H1 (cell line): ENCODE data around the gene LTC4S. TPM values are rescaled to one million over a fixed set of nuclear protein-coding genes. Genes with fewer than 3 reads are reported as not detected.
A peak's percentile ranks its signal among the peaks of the same experiment; 100 is the strongest.

Experiments used
- ASH2L ChIP-seq: fragments of 200-600, 300-600 bp; sonication (generic); IDR thresholded peaks from one replicate; pipeline ENCODE4 v1.7.1; 2017; ENCODE audit warnings: low read length
- BRCA1 ChIP-seq: IDR thresholded peaks from 2 replicates; pipeline ENCODE4 v1.6.1; 2012; ENCODE audit warnings: low read depth, low read length, improper control_type of control experiment
- CEBPB ChIP-seq: IDR thresholded peaks from 2 replicates; pipeline ENCODE4 v1.6.1; 2012; ENCODE audit warnings: low read depth, low read length
- CHD1 ChIP-seq: IDR thresholded peaks from 2 replicates; pipeline ENCODE4 v1.6.1; 2012; ENCODE audit warnings: low read depth, low read length, improper control_type of control experiment
- EZH2 ChIP-seq: fragments of 200-600 bp; sonication (generic); IDR thresholded peaks from 2 replicates; pipeline ENCODE4 v1.7.1; 2012; ENCODE audit warnings: low read depth, mild to moderate bottlenecking, moderate library complexity, low read length, inconsistent platforms; ENCODE audit not compliant: severe bottlenecking
- JUN ChIP-seq: IDR thresholded peaks from 2 replicates; pipeline ENCODE4 v1.6.1; 2011; ENCODE audit warnings: low read depth, mild to moderate bottlenecking, improper control_type of control experiment, low read length
- MAFK ChIP-seq: IDR thresholded peaks from 2 replicates; pipeline ENCODE4 v1.6.1; 2012; ENCODE audit warnings: low read depth, mild to moderate bottlenecking, improper control_type of control experiment, low read length
- NRF1 ChIP-seq: IDR thresholded peaks from 2 replicates; pipeline ENCODE4 v1.6.1; 2011; ENCODE audit warnings: mild to moderate bottlenecking, low read depth, low read length, improper control_type of control experiment
- RAD21 ChIP-seq, 2 experiments: IDR thresholded peaks in 1 of 2; conservative IDR thresholded peaks in 1 of 2; 2 replicates each; pipeline ENCODE4 v1.6.1; 2011; ENCODE audit warnings: low read depth in 2 of 2, low read length in 2 of 2, improper control_type of control experiment in 1 of 2, inconsistent platforms in 1 of 2, mild to moderate bottlenecking in 1 of 2, moderate library complexity in 1 of 2
- RNF2 ChIP-seq: fragments of 200-900, 300-1000 bp; sonication (generic); IDR thresholded peaks from 2 replicates; pipeline ENCODE4 v1.7.1; 2016; ENCODE audit warnings: borderline replicate concordance, low read depth, mild to moderate bottlenecking, antibody characterized with exemption, low read length; ENCODE audit not compliant: poor library complexity, severe bottlenecking; ENCODE audit errors: missing control alignments
- RXRA ChIP-seq: IDR thresholded peaks from 2 replicates; pipeline ENCODE4 v1.6.1; 2011; ENCODE audit warnings: low read depth, mild to moderate bottlenecking, low read length, moderate library complexity; ENCODE audit not compliant: insufficient read depth
- SAP30 ChIP-seq: fragments of 300-600 bp; sonication (generic); IDR thresholded peaks from 2 replicates; pipeline ENCODE4 v1.7.1; 2012; ENCODE audit warnings: low read length, moderate library complexity, mild to moderate bottlenecking, inconsistent platforms; ENCODE audit not compliant: insufficient read depth, insufficient replicate concordance
- SIX5 ChIP-seq: IDR thresholded peaks from 2 replicates; pipeline ENCODE4 v1.6.1; 2011; ENCODE audit warnings: mild to moderate bottlenecking, low read depth, low read length
- TBP ChIP-seq: IDR thresholded peaks from 2 replicates; pipeline ENCODE4 v1.6.1; 2011; ENCODE audit warnings: low read depth, low read length, improper control_type of control experiment
- TEAD4 ChIP-seq: IDR thresholded peaks from 2 replicates; pipeline ENCODE4 v1.6.1; 2012; ENCODE audit warnings: low read depth, low read length, inconsistent platforms, mixed read lengths
- polyA plus RNA-seq, 7 experiments: library from polyadenylated mRNA; depleted of rRNA in 3 of 7; stranded (reverse) in 5 of 7; unstranded in 2 of 7; fragments of >200 nt in 5 of 7; fragments of 200-250 nt in 2 of 7; gene quantifications; 1 replicate in 5 of 7; 2 replicates in 1 of 7; 4 replicates in 1 of 7; pipeline versions ENCODE4 v1.2.1 to v1.2.3, GENCODE V29; 2011 to 2013; ENCODE audit warnings: missing spikeins in 2 of 7, mixed read lengths in 2 of 7
- total RNA-seq: library from RNA; stranded (reverse); fragmentation: NEBNext Ultra II Directional; extraction: Animal tissue kit (Norgen Biotek cat#: 25700); gene quantifications from 2 replicates; pipeline ENCODE4 v1.2.1, GENCODE V29; 2021
- TF ChIP-seq, protein P1 (sequence below): IDR thresholded peaks from 2 replicates; pipeline ENCODE4 v1.6.1; 2012; ENCODE audit warnings: inconsistent platforms
- TF ChIP-seq, protein P2 (sequence below), 3 experiments: IDR thresholded peaks; 1 replicate in 2 of 3; 2 replicates in 1 of 3; pipeline versions ENCODE4 v1.5.1 to v1.6.1; 2011; ENCODE audit warnings: low read length in 3 of 3, mild to moderate bottlenecking in 3 of 3, inconsistent platforms in 2 of 3, low read depth in 1 of 3, moderate library complexity in 1 of 3; ENCODE audit not compliant: insufficient read depth in 1 of 3; ENCODE audit errors: control extremely low read depth in 1 of 3
- TF ChIP-seq, protein P3 (sequence below): IDR thresholded peaks from 2 replicates; pipeline ENCODE4 v1.6.1; 2012; ENCODE audit warnings: low read length, inconsistent platforms

LTC4S gene
- total and polyA plus RNA-seq, 2 of the 8 experiments (the other 6 are each of a cell fraction or from before 2014, with no cell fraction given) = 2.2 to 3.7 TPM

DNA sequence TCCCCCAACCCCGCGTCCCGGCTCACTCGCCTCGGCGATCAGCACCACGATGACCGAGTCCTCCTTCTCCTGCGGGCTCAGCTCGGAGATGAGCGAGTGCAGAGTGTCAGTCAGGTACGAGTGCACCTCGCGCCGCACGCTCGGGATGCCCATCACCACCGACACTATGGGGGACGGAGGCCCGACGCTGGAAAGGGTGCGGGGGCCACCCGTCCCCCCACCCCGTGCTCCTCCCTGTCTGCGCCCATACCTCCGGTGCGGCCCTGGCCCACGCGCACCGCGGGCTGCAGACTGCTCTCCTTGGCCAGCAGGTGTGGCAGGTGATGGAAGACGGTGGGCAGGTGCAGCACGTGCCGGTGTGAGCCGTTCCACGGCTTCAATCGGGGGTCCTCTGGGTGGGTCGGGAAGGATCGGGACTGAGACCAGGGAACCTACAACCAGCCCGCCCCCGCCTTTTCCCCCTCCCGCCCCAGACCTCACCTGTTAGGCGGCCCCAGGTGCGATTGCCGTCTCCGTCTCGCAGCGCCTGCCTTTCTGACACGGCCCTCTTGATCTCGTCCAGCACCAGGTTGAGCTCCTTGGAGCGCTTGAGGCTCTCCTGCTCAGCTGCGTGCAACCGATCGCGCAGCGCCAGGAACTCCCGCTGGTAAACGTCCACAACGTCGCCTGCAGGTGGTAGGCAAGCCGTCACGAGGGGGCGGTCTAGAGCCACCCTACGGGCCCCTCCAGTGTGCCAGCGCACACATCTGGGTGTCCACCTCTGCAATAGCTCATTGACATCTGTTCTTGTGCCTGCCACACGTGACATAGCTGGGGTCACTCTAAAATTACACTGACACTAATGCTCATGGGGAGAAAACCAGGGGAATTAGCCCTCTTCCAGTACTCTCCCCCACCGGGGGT, 7.8 kb downstream of the LTC4S start (continued):
- peak; percentile 73 to 82 for TF ChIP-seq RAD21 (IDR thresholded peaks at IDR 0.05 in 1 of 2, conservative IDR thresholded peaks at IDR 0.05 in 1 of 2; ENCODE audit: low read depth in 2 of 2, low read length in 2 of 2)
- no peak for TF ChIP-seq SIX5
- TF ChIP-seq CHD1 = no peak
- TF ChIP-seq, protein P1, sequence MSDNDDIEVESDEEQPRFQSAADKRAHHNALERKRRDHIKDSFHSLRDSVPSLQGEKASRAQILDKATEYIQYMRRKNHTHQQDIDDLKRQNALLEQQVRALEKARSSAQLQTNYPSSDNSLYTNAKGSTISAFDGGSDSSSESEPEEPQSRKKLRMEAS = peak; percentile 48; the same call in 1 of the 2 replicates
- TF ChIP-seq RNF2 = no peak
- no peak for TF ChIP-seq BRCA1
- TF ChIP-seq SAP30 = no peak
- no peak for TF ChIP-seq TEAD4
- TF ChIP-seq TBP = no peak
- TF ChIP-seq, protein P2, sequence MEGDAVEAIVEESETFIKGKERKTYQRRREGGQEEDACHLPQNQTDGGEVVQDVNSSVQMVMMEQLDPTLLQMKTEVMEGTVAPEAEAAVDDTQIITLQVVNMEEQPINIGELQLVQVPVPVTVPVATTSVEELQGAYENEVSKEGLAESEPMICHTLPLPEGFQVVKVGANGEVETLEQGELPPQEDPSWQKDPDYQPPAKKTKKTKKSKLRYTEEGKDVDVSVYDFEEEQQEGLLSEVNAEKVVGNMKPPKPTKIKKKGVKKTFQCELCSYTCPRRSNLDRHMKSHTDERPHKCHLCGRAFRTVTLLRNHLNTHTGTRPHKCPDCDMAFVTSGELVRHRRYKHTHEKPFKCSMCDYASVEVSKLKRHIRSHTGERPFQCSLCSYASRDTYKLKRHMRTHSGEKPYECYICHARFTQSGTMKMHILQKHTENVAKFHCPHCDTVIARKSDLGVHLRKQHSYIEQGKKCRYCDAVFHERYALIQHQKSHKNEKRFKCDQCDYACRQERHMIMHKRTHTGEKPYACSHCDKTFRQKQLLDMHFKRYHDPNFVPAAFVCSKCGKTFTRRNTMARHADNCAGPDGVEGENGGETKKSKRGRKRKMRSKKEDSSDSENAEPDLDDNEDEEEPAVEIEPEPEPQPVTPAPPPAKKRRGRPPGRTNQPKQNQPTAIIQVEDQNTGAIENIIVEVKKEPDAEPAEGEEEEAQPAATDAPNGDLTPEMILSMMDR (IDR thresholded peaks at IDR 0.05; ENCODE audit: control extremely low read depth in 1 of 3, insufficient read depth in 1 of 3, low read depth in 1 of 3, low read length in 3 of 3) = peak in 2 of 3 experiments; percentile 79 to 90; a peak in 3 of 4 replicates
- no peak for TF ChIP-seq NRF1
- TF ChIP-seq JUN = no peak
- no peak for TF ChIP-seq RXRA
- no peak for TF ChIP-seq MAFK
- TF ChIP-seq, protein P3, sequence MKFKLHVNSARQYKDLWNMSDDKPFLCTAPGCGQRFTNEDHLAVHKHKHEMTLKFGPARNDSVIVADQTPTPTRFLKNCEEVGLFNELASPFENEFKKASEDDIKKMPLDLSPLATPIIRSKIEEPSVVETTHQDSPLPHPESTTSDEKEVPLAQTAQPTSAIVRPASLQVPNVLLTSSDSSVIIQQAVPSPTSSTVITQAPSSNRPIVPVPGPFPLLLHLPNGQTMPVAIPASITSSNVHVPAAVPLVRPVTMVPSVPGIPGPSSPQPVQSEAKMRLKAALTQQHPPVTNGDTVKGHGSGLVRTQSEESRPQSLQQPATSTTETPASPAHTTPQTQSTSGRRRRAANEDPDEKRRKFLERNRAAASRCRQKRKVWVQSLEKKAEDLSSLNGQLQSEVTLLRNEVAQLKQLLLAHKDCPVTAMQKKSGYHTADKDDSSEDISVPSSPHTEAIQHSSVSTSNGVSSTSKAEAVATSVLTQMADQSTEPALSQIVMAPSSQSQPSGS = no peak
- TF ChIP-seq ASH2L = no peak
- TF ChIP-seq EZH2 = no peak
- no peak for TF ChIP-seq CEBPB
